ENCODE measurements around the gene PHKA2. TPM values are rescaled to one million over a fixed set of nuclear protein-coding genes. Genes with fewer than 3 reads are reported as not detected.
A peak's percentile ranks its signal among the peaks of the same experiment; 100 is the strongest.

The PHKA2 gene
- total RNA-seq, 6 experiments from 2014 or later = 48.9 to 114 (median 62.1) TPM

DNA sequence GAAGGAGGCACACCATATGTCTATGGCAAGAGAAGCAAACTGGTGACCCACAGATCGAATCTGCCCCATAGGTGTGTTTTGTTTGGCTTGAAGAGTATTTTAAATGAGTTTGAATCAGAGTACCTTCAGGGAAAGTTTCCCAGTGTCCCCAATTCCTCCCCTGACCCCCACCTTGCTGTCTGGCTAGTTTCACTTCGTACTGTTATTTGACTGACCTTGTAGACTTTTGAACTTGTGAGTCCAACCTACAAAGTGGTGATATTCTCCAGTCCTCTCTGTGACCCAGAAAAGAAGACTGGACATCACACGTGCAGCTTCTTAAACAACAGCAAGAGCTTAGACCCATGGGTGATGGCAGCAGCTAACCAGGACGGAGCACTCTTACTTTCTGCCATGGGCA lies 39.4 kb downstream of the PHKA2 start:
- no peak for TF ChIP-seq POLR2A (IDR thresholded peaks at IDR 0.05)
- TF ChIP-seq, protein P1, sequence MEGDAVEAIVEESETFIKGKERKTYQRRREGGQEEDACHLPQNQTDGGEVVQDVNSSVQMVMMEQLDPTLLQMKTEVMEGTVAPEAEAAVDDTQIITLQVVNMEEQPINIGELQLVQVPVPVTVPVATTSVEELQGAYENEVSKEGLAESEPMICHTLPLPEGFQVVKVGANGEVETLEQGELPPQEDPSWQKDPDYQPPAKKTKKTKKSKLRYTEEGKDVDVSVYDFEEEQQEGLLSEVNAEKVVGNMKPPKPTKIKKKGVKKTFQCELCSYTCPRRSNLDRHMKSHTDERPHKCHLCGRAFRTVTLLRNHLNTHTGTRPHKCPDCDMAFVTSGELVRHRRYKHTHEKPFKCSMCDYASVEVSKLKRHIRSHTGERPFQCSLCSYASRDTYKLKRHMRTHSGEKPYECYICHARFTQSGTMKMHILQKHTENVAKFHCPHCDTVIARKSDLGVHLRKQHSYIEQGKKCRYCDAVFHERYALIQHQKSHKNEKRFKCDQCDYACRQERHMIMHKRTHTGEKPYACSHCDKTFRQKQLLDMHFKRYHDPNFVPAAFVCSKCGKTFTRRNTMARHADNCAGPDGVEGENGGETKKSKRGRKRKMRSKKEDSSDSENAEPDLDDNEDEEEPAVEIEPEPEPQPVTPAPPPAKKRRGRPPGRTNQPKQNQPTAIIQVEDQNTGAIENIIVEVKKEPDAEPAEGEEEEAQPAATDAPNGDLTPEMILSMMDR (IDR thresholded peaks at IDR 0.05) = no peak
- H3K36me3 ChIP-seq = peaks cover 0 to 6% (median 5%) of the 10 kb centered on the region in 4 donors
- H3K9me3 ChIP-seq = no peaks in the 10 kb centered on the region
- no peaks in the 10 kb centered on the region for H3K27me3 ChIP-seq
- DNase-seq (no peak), ATAC-seq (peak in 2 of 4 donors; percentile 35 to 61)
- intact Hi-C loops (cut with DNase I) = no loop called here
- H3K27ac ChIP-seq = no peak overlapping the region
- H3K4me1 ChIP-seq = no peaks in the 10 kb centered on the region
- H3K4me3 ChIP-seq = no peak overlapping the region
- 23% methylated on average over 4 of the region's 4 CpGs for WGBS (ENCODE audit: insufficient coverage, low coverage, low lambda C conversion rate, missing lambda C conversion rate)

DNA sequence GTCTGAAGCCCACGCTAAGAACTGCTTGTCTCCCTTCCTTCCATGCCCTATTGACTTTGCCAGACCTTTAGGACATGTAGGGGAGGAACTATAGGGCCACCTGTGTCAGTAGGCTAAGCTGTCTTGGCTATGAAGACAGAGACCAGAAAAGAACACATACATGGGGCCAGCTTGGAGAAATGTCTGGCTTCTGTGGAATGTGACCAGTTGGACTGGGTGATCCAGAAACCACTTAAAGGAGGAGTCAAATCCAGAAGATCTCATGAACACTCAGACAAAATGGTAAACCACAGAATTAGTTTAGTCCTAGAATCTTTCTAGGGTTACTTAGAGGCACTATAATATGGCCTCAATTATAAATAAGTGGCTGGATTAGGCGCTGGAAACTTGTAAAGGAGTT lies 42.0 kb downstream of the PHKA2 start:
- WGBS (ENCODE audit: insufficient coverage, low coverage, low lambda C conversion rate, missing lambda C conversion rate) = 58% methylated on average over 2 of the region's 2 CpGs

DNA sequence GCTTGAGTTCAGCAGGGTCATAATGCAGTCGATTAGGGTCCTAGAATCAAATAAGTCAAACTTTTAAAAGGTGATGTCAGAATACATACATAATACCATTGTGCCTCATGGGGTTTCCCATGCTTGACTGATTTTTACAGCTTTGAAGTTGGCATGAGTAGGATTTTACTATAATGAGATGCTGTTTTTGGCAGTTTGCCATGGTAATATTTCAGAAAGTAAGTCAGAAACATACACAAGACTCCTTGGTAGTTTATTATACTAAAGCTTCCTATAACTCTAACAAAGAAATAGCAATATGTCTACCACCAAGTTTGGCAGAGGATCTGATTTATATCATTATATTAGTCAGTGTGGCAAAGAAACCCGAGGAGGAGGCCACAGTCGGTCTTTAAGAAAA lies 45.2 kb downstream of the PHKA2 start:
- Histone ChIP-seq H3K27ac (no peak overlapping the region), H3K36me3 (peaks cover 0 to 10% (median 3%) of the 10 kb centered on the region in 4 donors), H3K9me3 (no peaks in the 10 kb centered on the region), H3K27me3 (no peaks in the 10 kb centered on the region), H3K4me1 (peaks cover 0 to 13% (median 0%) of the 10 kb centered on the region in 4 donors), H3K4me3 (no peak overlapping the region)
- WGBS (ENCODE audit: insufficient coverage, low coverage, low lambda C conversion rate, missing lambda C conversion rate) = 61% methylated on average over 3 of the region's 3 CpGs
- TF ChIP-seq POLR2A (IDR thresholded peaks at IDR 0.05) = no peak
- TF ChIP-seq, protein P1 (IDR thresholded peaks at IDR 0.05) = no peak
- DNase-seq = no peak
- intact Hi-C loops (cut with DNase I) = no loop called here
- ATAC-seq = no peak

More for the DNA sequence above, 42.0 kb downstream of the PHKA2 start:
- Histone ChIP-seq H3K4me1 (no peaks in the 10 kb centered on the region), H3K9me3 (no peaks in the 10 kb centered on the region), H3K4me3 (no peak overlapping the region), H3K27ac (no peak overlapping the region), H3K36me3 (peaks cover 0 to 10% (median 3%) of the 10 kb centered on the region in 4 donors), H3K27me3 (no peaks in the 10 kb centered on the region)
- DNase-seq = no peak
- ATAC-seq = no peak
- TF ChIP-seq, protein P1 (IDR thresholded peaks at IDR 0.05) = no peak
- TF ChIP-seq POLR2A (IDR thresholded peaks at IDR 0.05) = no peak
- intact Hi-C loops (cut with DNase I) = no loop called here

DNA sequence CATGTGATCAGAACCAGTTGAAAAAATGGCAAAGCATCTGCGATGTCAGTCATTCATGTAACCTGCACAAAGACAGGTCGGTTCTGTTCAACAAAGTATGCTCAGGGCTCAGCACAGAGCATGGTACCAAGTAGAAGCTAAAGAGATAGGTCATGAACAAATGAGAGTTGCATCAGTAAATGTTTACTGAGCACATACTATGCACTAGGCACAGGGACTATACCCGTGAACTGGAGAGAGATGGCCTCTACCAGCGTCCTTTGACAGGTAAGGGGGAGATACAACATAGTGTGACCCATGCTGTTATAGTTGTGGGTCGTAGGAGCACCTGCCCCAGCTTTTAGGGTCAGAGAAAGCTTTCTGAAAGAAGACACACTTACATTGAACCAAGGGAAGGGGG lies 46.7 kb downstream of the PHKA2 start:
- H3K9me3 ChIP-seq = no peaks in the 10 kb centered on the region
- intact Hi-C loops (cut with DNase I) = no loop called here
- DNase-seq (no peak), ATAC-seq (no peak)
- H3K36me3 ChIP-seq = peaks cover 0 to 10% (median under 1%) of the 10 kb centered on the region in 4 donors
- H3K4me1 ChIP-seq = peaks cover 0 to 16% (median 0%) of the 10 kb centered on the region in 4 donors
- no peak overlapping the region for H3K4me3 ChIP-seq
- no peak for TF ChIP-seq POLR2A (IDR thresholded peaks at IDR 0.05)
- TF ChIP-seq, protein P1 (IDR thresholded peaks at IDR 0.05) = no peak
- 58% methylated on average over 5 of the region's 5 CpGs for WGBS (ENCODE audit: insufficient coverage, low coverage, low lambda C conversion rate, missing lambda C conversion rate)
- no peaks in the 10 kb centered on the region for H3K27me3 ChIP-seq
- H3K27ac ChIP-seq = no peak overlapping the region

Measured in right lobe of liver (tissue), 6 donors.